HEK293 (cell line): Measurements from ENCODE around the gene ZBTB20.

ENCODE experiments used
- CTCF ChIP-seq: fragments of 450-650 bp; formaldehyde crosslinking; IDR thresholded peaks from 2 replicates; pipeline ENCODE4 v1.5.1; 2016; ENCODE audit warnings: missing biosample characterization, missing genetic modification characterization
- ZNF248 ChIP-seq: fragments of 450-650 bp; formaldehyde crosslinking; IDR thresholded peaks from 2 replicates; pipeline ENCODE4 v1.5.1; 2017; ENCODE audit warnings: missing biosample characterization, missing genetic modification characterization
- ZNF280D ChIP-seq: fragments of 450-650 bp; formaldehyde crosslinking; IDR thresholded peaks from 2 replicates; pipeline ENCODE4 v1.5.1; 2016; ENCODE audit warnings: missing biosample characterization, missing genetic modification characterization
- ZNF571 ChIP-seq: fragments of 450-650 bp; formaldehyde crosslinking; IDR thresholded peaks from 2 replicates; pipeline ENCODE4 v1.5.0; 2017; ENCODE audit warnings: missing biosample characterization, missing genetic modification characterization

- TF ChIP-seq ZNF248 (tag by site-specific recombination) (no peak), CTCF (tag by site-specific recombination) (no peak), ZNF571 (no peak), ZNF280D (tag by site-specific recombination) (no peak)
Observed at GRCh38 chr3:114928989-114929640, 218.0 kb downstream of the ZBTB20 start.
